ENCODE measurements around the gene CLOCK. TPM values are rescaled to one million over a fixed set of nuclear protein-coding genes. Genes with fewer than 3 reads are reported as not detected.

Gene CLOCK
- total RNA-seq = 10.5 and 12.4 TPM in 2 replicates

DNA sequence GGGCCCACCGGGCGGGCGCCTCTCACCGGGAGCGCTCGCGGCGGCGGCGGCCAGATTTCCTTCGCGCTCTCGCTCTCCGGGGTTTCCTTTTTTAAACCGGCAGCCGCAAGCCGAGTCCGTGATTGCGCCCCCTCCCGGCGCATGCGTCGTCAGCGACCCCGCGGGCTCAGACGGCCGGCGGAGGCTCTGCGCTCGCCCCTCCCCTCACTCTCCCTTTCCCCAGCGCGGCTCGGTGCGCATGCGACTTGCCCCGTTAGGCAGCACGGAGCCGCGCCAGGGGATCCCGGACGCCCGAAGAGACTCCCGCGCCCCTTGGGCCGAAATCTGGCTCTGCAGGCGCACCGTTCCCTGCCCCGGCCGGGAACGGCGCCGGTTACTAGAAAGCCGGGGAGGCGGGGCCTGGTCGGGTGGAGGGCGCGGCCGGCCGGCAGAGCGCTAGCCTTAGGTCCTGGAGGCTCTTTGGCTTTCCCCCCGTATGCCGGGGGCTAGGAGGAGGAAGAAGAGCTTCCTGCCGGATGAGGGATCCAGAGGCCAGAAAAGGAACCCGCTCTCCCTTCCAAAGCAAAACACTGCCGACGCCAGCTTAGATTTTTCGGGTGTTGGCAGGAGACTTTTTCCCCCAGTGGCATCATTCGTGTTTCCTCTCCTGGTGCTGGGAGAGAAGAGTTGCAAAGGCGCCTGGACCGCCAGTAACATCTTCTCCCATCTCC, at the start of gene CLOCK:
TSS of gene CLOCK (minus strand) at position 154 of the 710 bp plus-strand sequence. CDS start 64,124 bp downstream, outside the sequence.

DNA sequence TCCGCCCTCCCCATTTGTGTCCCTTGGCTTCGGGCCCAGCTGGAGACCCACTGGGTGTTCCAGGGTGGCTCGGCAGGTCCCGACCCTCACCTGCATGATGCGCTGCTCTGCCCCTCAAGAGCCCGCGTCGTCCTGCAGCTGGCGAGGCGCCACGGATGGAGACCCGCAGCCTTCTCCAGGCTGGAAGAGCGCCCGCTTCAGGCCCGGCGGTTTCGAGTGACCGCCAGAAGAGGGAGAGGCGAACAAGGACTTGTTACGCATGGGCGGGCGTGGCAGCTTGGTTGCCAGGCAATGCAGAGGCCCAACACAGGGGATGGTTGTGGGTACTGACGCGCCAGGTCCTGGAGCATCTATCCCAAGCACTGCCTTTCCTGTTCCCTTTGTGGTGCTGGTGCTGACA, 45.3 kb upstream of the CLOCK start, which contains the start of gene PDCL2:
TSS of gene PDCL2 (minus strand) at position 232 of the 400 bp plus-strand sequence. CDS start at position 96, 136 bp downstream.

GRCh38 chr4:55395529-55396307, 151.0 kb downstream of the CLOCK start, which contains the start of gene TMEM165:
Gene TMEM165 (plus strand): TSS chr4:55395957. CDS start chr4:55396190, 233 bp downstream.

Other genes with a start within 250 kb of the CLOCK start
- gene SRD5A3, start 200.7 kb downstream of the CLOCK start, total RNA-seq = 9.0 and 11.7 TPM in 2 replicates
- gene TMEM165, start 151.0 kb downstream of the CLOCK start, total RNA-seq = 85.7 and 115 TPM in 2 replicates
- gene PDCL2, start 45.3 kb upstream of the CLOCK start, total RNA-seq = not detected in 2 replicates
- 3.0 and 5.5 TPM in 2 replicates for gene NMU, start 89.4 kb upstream of the CLOCK start, total RNA-seq